HCT116 (cell line): ENCODE results near the gene BDH1. TPM values are rescaled to one million over a fixed set of nuclear protein-coding genes. Genes with fewer than 3 reads are reported as not detected.

Source experiments
- ATAC-seq: fragments of 200-7000 bp; cut with Tn5 transposase; 2 replicates; pipeline ENCODE4 v1.9.1; 2020; ENCODE audit warnings: mild to moderate bottlenecking, moderate library complexity
- BruUV-seq: library from RNA; stranded (reverse); fragments of 400-500 nt; replicated peaks from 2 replicates; lab custom pipeline; 2021; lab: Mats Ljungman, UMichigan
- CTCF ChIA-PET: fragments of 300-600 bp; sonication (Branson Sonifier 250); formaldehyde crosslinking; loops from one replicate; lab custom pipeline; 2021; ENCODE audit warnings: antibody characterized with exemption; lab: Charles Lee
- POLR2A ChIA-PET: fragments of 300-600, 350-600 bp; sonication (Branson Sonifier 250); formaldehyde crosslinking; loops from one replicate; lab custom pipeline; 2021; ENCODE audit warnings: antibody characterized with exemption; lab: Charles Lee
- RAD21 ChIA-PET, 2 experiments: fragments of 300-600 bp; sonication (Branson Sonifier 250); formaldehyde crosslinking; loops; one replicate each; lab custom pipeline; 2023; ENCODE audit warnings: low total read pairs in 2 of 2; ENCODE audit not compliant: uncharacterized antibody in 2 of 2, unreplicated experiment in 2 of 2, low non-redundant PET in 1 of 2; lab: Charles Lee
- DNase-seq: peaks from one replicate; pipeline ENCODE4 v3.0.0-alpha.2; 2010; ENCODE audit warnings: low read depth, low spot score
- H2AFZ ChIP-seq: fragments of 200-600 bp; shearing (Covaris generic), sonication (generic); 2 replicates; pipeline ENCODE4 v1.6.1; 2017; ENCODE audit warnings: low read depth, mixed run types, mixed read lengths, antibody characterized with exemption, low read length; ENCODE audit not compliant: poor library complexity, severe bottlenecking
- H3K27ac ChIP-seq: 2 replicates; pipeline ENCODE4 v1.5.1; 2012; ENCODE audit warnings: low read depth, low read length
- H3K27me3 ChIP-seq: fragments of 200-600 bp; sonication (generic); 2 replicates; pipeline ENCODE4 v1.6.1; 2016; ENCODE audit warnings: mixed run types, low read length, mixed read lengths; ENCODE audit not compliant: insufficient read depth
- H3K36me3 ChIP-seq, 2 experiments: fragments of 200-500 bp in 1 of 2; fragments of 200-600 bp in 1 of 2; sonication (Bioruptor generic) in 1 of 2; sonication (generic) in 1 of 2; 2 replicates each; pipeline versions ENCODE4 v1.5.1 to v1.6.1; 2014 to 2016; ENCODE audit warnings: low read length in 2 of 2, inconsistent platforms in 1 of 2, mixed read lengths in 1 of 2, mixed run types in 1 of 2; ENCODE audit not compliant: insufficient read depth in 2 of 2, control insufficient read depth in 1 of 2
- H3K4me1 ChIP-seq, 2 experiments: fragments of 200-600 bp in 1 of 2; sonication (generic) in 1 of 2; 2 replicates each; pipeline versions ENCODE4 v1.5.1 to v1.6.1; 2012 to 2017; ENCODE audit warnings: low read length in 2 of 2, inconsistent platforms in 1 of 2, mild to moderate bottlenecking in 1 of 2, mixed read lengths in 1 of 2, mixed run types in 1 of 2, moderate library complexity in 1 of 2; ENCODE audit not compliant: insufficient read depth in 2 of 2, control insufficient read depth in 1 of 2
- H3K4me2 ChIP-seq: fragments of 200-600 bp; sonication (generic); 2 replicates; pipeline ENCODE4 v1.6.1; 2017; ENCODE audit warnings: mixed run types, low read length, mixed read lengths
- H3K4me3 ChIP-seq, 2 experiments: fragments of 200-600 bp in 1 of 2; sonication (generic) in 1 of 2; replicated peaks in 1 of 2; 2 replicates each; pipeline ENCODE4 v1.5.1; 2011 to 2016; ENCODE audit warnings: low read length in 2 of 2, control low read depth in 1 of 2, low read depth in 1 of 2, mild to moderate bottlenecking in 1 of 2, mixed read lengths in 1 of 2, mixed run types in 1 of 2
- H3K79me2 ChIP-seq: fragments of 200-600 bp; sonication (generic); 2 replicates; pipeline ENCODE4 v1.6.1; 2017; ENCODE audit warnings: mild to moderate bottlenecking, mixed run types, low read length, moderate library complexity, mixed read lengths; ENCODE audit not compliant: insufficient read depth
- H3K9ac ChIP-seq: fragments of 200-600 bp; sonication (generic); 2 replicates; pipeline ENCODE4 v1.6.1; 2016; ENCODE audit warnings: low read length, mixed read lengths
- H3K9me2 ChIP-seq: fragments of 200-600 bp; sonication (generic), shearing (Covaris generic); 2 replicates; pipeline ENCODE4 v1.6.1; 2017; ENCODE audit warnings: mixed run types, mild to moderate bottlenecking, moderate library complexity; ENCODE audit not compliant: insufficient read depth
- H3K9me3 ChIP-seq, 2 experiments: fragments of 200-500 bp in 1 of 2; fragments of 200-600 bp in 1 of 2; sonication (Bioruptor generic) in 1 of 2; sonication (generic) in 1 of 2; 2 replicates each; pipeline ENCODE4 v1.6.1; 2014 to 2017; ENCODE audit warnings: low read length in 2 of 2, mixed read lengths in 2 of 2, inconsistent platforms in 1 of 2, low read depth in 1 of 2, mild to moderate bottlenecking in 1 of 2, mixed run types in 1 of 2, moderate library complexity in 1 of 2; ENCODE audit not compliant: control insufficient read depth in 1 of 2, insufficient read depth in 1 of 2
- H4K20me1 ChIP-seq: fragments of 200-600 bp; sonication (generic), shearing (Covaris generic); 2 replicates; pipeline ENCODE4 v1.6.1; 2017; ENCODE audit warnings: mixed run types, mild to moderate bottlenecking, moderate library complexity; ENCODE audit not compliant: insufficient read depth
- ATF3 ChIP-seq: IDR thresholded peaks from 2 replicates; pipeline ENCODE4 v1.6.1; 2012
- CEBPB ChIP-seq: IDR thresholded peaks from 2 replicates; pipeline ENCODE4 v1.6.1; 2012; ENCODE audit warnings: low read depth
- EZH2 ChIP-seq: fragments of 200-600 bp; sonication (generic); IDR thresholded peaks from 2 replicates; pipeline ENCODE4 v1.6.1; 2017; ENCODE audit warnings: antibody characterized with exemption, mixed run types
- EZH2phosphoT487 ChIP-seq: fragments of 200-600 bp; IDR thresholded peaks from 2 replicates; pipeline ENCODE4 v1.6.1; 2018; ENCODE audit warnings: antibody characterized with exemption, borderline replicate concordance
- JUND ChIP-seq: IDR thresholded peaks from 2 replicates; pipeline ENCODE4 v1.6.1; 2012
- MAX ChIP-seq: IDR thresholded peaks from 2 replicates; pipeline ENCODE4 v1.6.1; 2012
- POLR2AphosphoS5 ChIP-seq: IDR thresholded peaks from 2 replicates; pipeline ENCODE4 v1.6.1; 2011; ENCODE audit warnings: mild to moderate bottlenecking, low read depth, low read length, moderate library complexity
- RAD21 ChIP-seq: IDR thresholded peaks from 2 replicates; pipeline ENCODE4 v1.6.1; 2012; ENCODE audit warnings: low read depth, mild to moderate bottlenecking
- REST ChIP-seq: IDR thresholded peaks from 2 replicates; pipeline ENCODE4 v1.6.1; 2012; ENCODE audit warnings: low read depth
- SIN3A ChIP-seq: IDR thresholded peaks from 2 replicates; pipeline ENCODE4 v1.6.1; 2012; ENCODE audit warnings: low read depth
- SRF ChIP-seq: IDR thresholded peaks from 2 replicates; pipeline ENCODE4 v1.6.1; 2012; ENCODE audit warnings: low read depth
- TCF7L2 ChIP-seq: IDR thresholded peaks from 2 replicates; pipeline ENCODE4 v1.7.0; 2011; ENCODE audit warnings: borderline replicate concordance, inconsistent platforms; ENCODE audit not compliant: insufficient read depth, insufficient read length; ENCODE audit errors: extremely low read depth
- intact Hi-C: fragments of 100-400 bp; cut with micrococcal nuclease; formaldehyde crosslinking; loops from 2 replicates; pipeline ENCODE4 v1.10.0; 2022
- total RNA-seq: library from RNA; stranded (reverse); gene quantifications from one replicate; pipeline ENCODE4 v1.2.1, GENCODE V29; 2021; ENCODE audit not compliant: unreplicated experiment

Gene BDH1
- total RNA-seq, 1 experiment from 2014 or later = 26.6 TPM

GRCh38 chr3:197521277-197522182, 34.2 kb downstream of the BDH1 start:
- no peaks in the 10 kb centered on the region for H4K20me1 ChIP-seq
- TF ChIP-seq TCF7L2 = no peak
- POLR2A ChIA-PET = no interaction called here
- H3K9ac ChIP-seq = no peak overlapping the region
- DNase-seq (no peak), ATAC-seq (no peak)
- intact Hi-C loops = no loop called here
- no peak overlapping the region for H3K4me2 ChIP-seq
- H3K27me3 ChIP-seq = no peaks in the 10 kb centered on the region
- H3K36me3 ChIP-seq = no peaks in the 10 kb centered on the region
- no TSS peak for BruUV-seq
- H3K27ac ChIP-seq = no peak overlapping the region; the same call in 1 of the 2 replicates
- H3K79me2 ChIP-seq = no peaks in the 10 kb centered on the region
- no peak overlapping the region for H3K4me3 ChIP-seq
- no peaks in the 10 kb centered on the region for H3K9me2 ChIP-seq
- peaks cover 5 to 22% of the 10 kb centered on the region in 2 experiments for H3K4me1 ChIP-seq
- CTCF ChIA-PET = no interaction called here
- H3K9me3 ChIP-seq = no peaks in the 10 kb centered on the region
- RAD21 ChIA-PET = no interaction called here
- no peak overlapping the region for H2AFZ ChIP-seq

- POLR2A ChIA-PET = no interaction called here
- BruUV-seq = no TSS peak
- Histone ChIP-seq H3K36me3 (no peaks in the 10 kb centered on the region), H3K4me2 (no peak overlapping the region), H3K9me3 (no peaks in the 10 kb centered on the region), H3K9me2 (no peaks in the 10 kb centered on the region), H3K27me3 (no peaks in the 10 kb centered on the region), H3K4me1 (peaks cover 9 to 30% of the 10 kb centered on the region in 2 experiments), H3K4me3 (no peak overlapping the region), H4K20me1 (no peaks in the 10 kb centered on the region), H3K9ac (no peak overlapping the region), H3K79me2 (no peaks in the 10 kb centered on the region), H2AFZ (no peak overlapping the region), H3K27ac (no peak overlapping the region)
- ATAC-seq (no peak), DNase-seq (no peak)
- intact Hi-C loops = no loop called here
- CTCF ChIA-PET = no interaction called here
- RAD21 ChIA-PET = no interaction called here
- TF ChIP-seq MAX (no peak), POLR2AphosphoS5 (no peak), SIN3A (no peak), JUND (no peak), RAD21 (no peak), EZH2 (no peak), SRF (no peak), CEBPB (no peak), ATF3 (no peak), REST (no peak), EZH2phosphoT487 (no peak)
These were observed 35.2 kb downstream of the BDH1 start for GRCh38 chr3:197520311-197521276.
